ENCODE results near the gene ANP32A. TPM values are rescaled to one million over a fixed set of nuclear protein-coding genes. Genes with fewer than 3 reads are reported as not detected.

Gene ANP32A
- total RNA-seq, 1 donor from 2014 or later, result 355 TPM

GRCh38 chr15:68774120-68774519 is 46.6 kb downstream of the ANP32A start:
- peaks cover 19% of the 10 kb centered on the region for H3K36me3 Mint-ChIP-seq (ENCODE audit: low read depth)
- no peak for DNase-seq (ENCODE audit: low read depth, low spot score)
- no peak for TF ChIP-seq CTCF (conservative IDR thresholded peaks at IDR 0.05)
- no peak overlapping the region for H3K27ac Mint-ChIP-seq (ENCODE audit: unreplicated experiment)
- H3K9me3 Mint-ChIP-seq, result peaks cover 5% of the 10 kb centered on the region
- peaks cover 12% of the 10 kb centered on the region for H3K4me1 Mint-ChIP-seq
- H3K4me3 Mint-ChIP-seq, result no peak overlapping the region
- H3K27me3 Mint-ChIP-seq (ENCODE audit: low read depth), result no peaks in the 10 kb centered on the region

GRCh38 chr15:68773036-68773435 is 47.7 kb downstream of the ANP32A start:
- no peak overlapping the region for H3K4me3 Mint-ChIP-seq
- peaks cover 16% of the 10 kb centered on the region for H3K36me3 Mint-ChIP-seq (ENCODE audit: low read depth)
- H3K9me3 Mint-ChIP-seq, result peaks cover 5% of the 10 kb centered on the region
- no peak overlapping the region for H3K27ac Mint-ChIP-seq (ENCODE audit: unreplicated experiment)
- no peak for TF ChIP-seq CTCF (conservative IDR thresholded peaks at IDR 0.05)
- H3K4me1 Mint-ChIP-seq, result peaks cover 12% of the 10 kb centered on the region
- H3K27me3 Mint-ChIP-seq (ENCODE audit: low read depth), result no peaks in the 10 kb centered on the region
- no peak for DNase-seq (ENCODE audit: low read depth, low spot score)

- H3K27ac Mint-ChIP-seq (ENCODE audit: unreplicated experiment), result no peak overlapping the region
- TF ChIP-seq CTCF (conservative IDR thresholded peaks at IDR 0.05), result no peak
- H3K4me3 Mint-ChIP-seq, result no peak overlapping the region
- no peak for DNase-seq (ENCODE audit: low read depth, low spot score)
- H3K4me1 Mint-ChIP-seq, result peaks cover 12% of the 10 kb centered on the region
- peaks cover 3% of the 10 kb centered on the region for H3K36me3 Mint-ChIP-seq (ENCODE audit: low read depth)
- no peaks in the 10 kb centered on the region for H3K27me3 Mint-ChIP-seq (ENCODE audit: low read depth)
- H3K9me3 Mint-ChIP-seq, result peaks cover 5% of the 10 kb centered on the region
Measured at GRCh38 chr15:68770216-68770615, 50.5 kb downstream of the ANP32A start.

- DNase-seq (ENCODE audit: low read depth, low spot score), result no peak
- Mint-ChIP-seq H3K36me3 (ENCODE audit: low read depth) (peaks cover 3% of the 10 kb centered on the region), H3K27ac (ENCODE audit: unreplicated experiment) (no peak overlapping the region), H3K4me3 (no peak overlapping the region), H3K9me3 (peaks cover 5% of the 10 kb centered on the region), H3K4me1 (peaks cover 12% of the 10 kb centered on the region), H3K27me3 (ENCODE audit: low read depth) (no peaks in the 10 kb centered on the region)
- TF ChIP-seq CTCF (conservative IDR thresholded peaks at IDR 0.05), result no peak
Measured at GRCh38 chr15:68769702-68770101, 51.0 kb downstream of the ANP32A start.

GRCh38 chr15:68768321-68768720 is 52.4 kb downstream of the ANP32A start:
- TF ChIP-seq CTCF (conservative IDR thresholded peaks at IDR 0.05), result no peak
- peaks cover under 1% of the 10 kb centered on the region for H3K27me3 Mint-ChIP-seq (ENCODE audit: low read depth)
- DNase-seq (ENCODE audit: low read depth, low spot score), result no peak
- H3K4me3 Mint-ChIP-seq, result no peak overlapping the region
- peaks cover 12% of the 10 kb centered on the region for H3K4me1 Mint-ChIP-seq
- no peak overlapping the region for H3K27ac Mint-ChIP-seq (ENCODE audit: unreplicated experiment)
- no peaks in the 10 kb centered on the region for H3K36me3 Mint-ChIP-seq (ENCODE audit: low read depth)
- peaks cover 3% of the 10 kb centered on the region for H3K9me3 Mint-ChIP-seq

GRCh38 chr15:68767833-68768232 is 52.9 kb downstream of the ANP32A start:
- no peak for DNase-seq (ENCODE audit: low read depth, low spot score)
- Mint-ChIP-seq H3K27ac (ENCODE audit: unreplicated experiment) (no peak overlapping the region), H3K36me3 (ENCODE audit: low read depth) (no peaks in the 10 kb centered on the region), H3K9me3 (peaks cover 3% of the 10 kb centered on the region), H3K4me3 (no peak overlapping the region), H3K27me3 (ENCODE audit: low read depth) (peaks cover 2% of the 10 kb centered on the region), H3K4me1 (peaks cover 12% of the 10 kb centered on the region)
- TF ChIP-seq CTCF (conservative IDR thresholded peaks at IDR 0.05), result no peak
